ENCODE measurements around the gene SBK3.
"Not testable (repeated sequence)": the region's sequence is repeated elsewhere in the genome, so short reads cannot be mapped to it uniquely, and the experiment has no call there.

The SBK3 gene

DNA sequence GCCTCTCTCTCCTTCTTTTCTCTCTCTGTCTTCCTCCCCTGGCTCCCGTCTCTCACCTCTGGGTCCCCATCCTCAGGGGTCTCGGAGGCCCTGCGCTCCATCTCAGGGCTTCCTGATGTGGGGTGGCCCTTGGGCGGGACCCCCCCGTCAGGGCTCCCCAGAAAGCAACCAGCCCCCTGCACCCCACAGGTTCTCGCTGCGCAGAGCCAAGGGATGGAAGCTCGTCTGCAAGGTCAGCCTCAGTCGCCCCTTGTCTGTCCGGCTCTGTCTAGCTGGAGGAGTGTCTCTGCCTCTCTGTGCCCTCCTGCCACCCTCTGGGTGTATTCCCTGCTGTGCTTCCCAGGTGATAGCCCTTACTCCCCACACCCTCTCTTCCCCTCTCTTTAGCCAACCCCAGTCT lies at the start of gene SBK3:
Gene SBK3 (minus strand): TSS at position 101 of the 400 bp plus-strand sequence. CDS start 0 bp downstream, at position 101.
- DNase-seq, result no peak

DNA sequence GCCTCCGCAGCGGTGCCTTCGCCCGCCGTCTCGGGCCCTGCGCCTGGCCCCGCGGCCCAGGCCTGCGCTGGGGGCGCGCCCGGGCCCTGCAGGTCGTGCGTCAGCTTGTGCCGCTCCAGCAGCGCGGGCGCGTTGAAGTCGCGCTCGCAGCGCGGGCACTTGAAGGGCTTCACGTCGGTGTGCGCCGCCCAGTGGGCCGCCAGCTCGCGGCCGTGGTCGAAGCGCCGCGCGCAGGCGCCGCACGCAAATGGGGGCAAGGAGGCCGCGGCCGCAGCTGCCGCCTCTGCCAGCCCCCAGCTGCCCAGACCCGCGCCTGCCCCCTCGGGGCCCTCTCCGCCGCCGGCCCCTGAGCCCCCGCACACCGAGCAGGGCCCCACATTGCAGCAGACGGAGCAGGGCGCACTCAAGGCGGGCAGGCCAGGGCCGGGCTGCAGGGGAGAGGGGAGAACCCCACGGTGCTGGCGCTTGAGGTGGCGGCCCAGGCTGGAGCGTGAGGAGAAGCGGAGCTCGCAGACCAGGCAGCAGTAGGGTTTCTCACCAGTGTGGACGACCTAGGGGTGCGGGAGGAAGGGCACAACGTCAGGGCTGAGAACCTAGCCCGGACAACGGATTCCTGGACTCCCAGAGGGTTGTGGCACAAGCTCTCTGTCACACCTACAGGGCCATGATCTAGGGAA lies 47.9 kb upstream of the SBK3 start:
- no peak for DNase-seq

DNA sequence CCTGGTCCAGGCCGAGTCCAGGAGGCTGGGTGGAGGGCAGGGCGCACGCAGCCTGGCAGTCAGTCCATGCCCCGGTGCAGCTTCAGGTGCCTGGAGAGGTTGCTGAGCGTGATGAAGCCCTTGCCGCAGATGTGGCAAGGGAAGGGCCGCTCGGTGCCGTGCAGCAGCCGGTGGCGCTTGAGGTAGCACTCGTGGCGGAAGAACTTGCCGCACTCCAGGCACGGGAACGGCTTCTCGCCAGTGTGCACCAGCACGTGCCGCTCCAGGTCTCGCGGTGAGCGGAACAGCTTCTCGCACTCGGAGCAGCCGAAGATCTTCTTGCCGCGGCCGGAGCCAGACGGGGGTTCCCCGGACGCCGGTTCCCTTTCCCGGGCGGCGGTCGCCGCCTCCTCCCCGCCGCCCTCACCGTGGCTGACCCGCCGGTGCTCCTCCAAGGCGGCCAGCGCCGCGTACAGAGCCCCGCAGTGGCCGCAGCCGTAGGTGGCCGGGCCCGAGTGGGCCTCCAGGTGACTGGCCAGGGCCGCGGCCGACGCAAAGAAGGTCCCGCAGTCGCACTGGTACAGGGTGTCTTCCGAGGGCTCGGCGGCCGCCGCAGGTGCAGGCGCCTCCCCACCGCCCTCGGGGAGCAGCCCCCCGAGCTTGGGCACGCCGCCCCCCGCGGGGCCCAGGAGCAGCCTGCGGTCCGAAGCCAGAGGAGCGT lies 47.2 kb upstream of the SBK3 start:
- DNase-seq, result no peak

GRCh38 chr19:55591555-55591954 lies 46.2 kb upstream of the SBK3 start:
- no peak for DNase-seq

DNA sequence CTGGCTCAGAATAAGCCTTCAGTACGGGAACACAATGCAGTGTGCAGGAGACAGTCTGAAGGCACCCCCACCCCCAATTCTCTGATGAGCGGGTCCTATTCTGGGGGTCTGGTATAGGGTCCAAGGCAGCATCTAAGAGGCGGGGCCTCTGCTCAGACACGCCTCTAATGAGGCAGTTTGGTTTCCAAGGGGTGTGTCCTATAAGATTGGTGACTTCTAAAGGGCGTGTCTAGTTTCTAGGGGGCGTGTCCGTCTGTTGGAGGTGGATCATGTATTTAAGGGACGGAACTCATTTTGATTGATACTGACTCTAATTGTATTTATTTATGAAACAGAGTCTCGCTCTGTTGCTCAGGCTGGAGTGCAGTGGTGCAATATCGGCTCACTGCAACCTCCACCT lies 45.3 kb upstream of the SBK3 start:
- peak; percentile 21 for DNase-seq

DNA sequence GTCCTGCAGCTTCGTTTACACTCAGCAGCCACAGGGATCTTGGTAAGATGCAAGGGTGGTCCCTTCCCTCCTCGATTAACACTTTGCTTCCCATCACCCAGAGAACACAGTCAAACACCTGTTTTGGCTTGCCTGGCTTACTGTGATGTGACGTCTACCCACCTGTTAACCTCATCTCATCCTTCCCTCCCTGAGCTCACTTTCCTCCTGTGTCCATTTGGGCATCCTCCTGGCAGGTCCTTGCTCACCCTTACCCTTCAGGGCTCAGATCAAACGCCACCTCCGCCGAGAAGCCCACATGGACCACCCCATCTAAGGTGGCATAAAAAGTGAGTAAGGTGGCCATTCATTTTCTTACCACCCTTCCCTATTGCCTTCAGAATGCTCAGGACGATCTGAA lies 44.8 kb upstream of the SBK3 start:
- no peak for DNase-seq

DNA sequence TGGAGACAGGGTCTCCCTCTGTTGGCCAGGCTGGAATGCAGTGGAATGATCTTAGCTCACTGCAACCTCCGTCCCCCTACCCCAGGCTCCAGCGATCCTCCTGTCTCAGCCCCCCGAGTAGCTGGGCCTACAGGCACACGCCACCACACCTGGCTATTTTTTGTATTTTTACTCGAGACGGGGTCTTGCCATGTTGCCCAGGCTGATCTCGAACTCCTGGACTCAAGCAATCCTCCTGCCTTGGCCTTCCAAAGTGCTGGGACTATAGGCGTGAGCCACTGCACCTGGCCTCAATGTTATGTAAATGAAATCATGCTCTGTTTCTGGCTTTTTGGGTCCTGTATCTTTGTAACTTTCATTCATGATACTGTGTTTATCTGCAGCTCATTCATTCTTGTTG lies 43.4 kb upstream of the SBK3 start:
- no peak for DNase-seq

GRCh38 chr19:55586976-55587668 lies 41.8 kb upstream of the SBK3 start:
- peak; percentile 98 for DNase-seq

DNA sequence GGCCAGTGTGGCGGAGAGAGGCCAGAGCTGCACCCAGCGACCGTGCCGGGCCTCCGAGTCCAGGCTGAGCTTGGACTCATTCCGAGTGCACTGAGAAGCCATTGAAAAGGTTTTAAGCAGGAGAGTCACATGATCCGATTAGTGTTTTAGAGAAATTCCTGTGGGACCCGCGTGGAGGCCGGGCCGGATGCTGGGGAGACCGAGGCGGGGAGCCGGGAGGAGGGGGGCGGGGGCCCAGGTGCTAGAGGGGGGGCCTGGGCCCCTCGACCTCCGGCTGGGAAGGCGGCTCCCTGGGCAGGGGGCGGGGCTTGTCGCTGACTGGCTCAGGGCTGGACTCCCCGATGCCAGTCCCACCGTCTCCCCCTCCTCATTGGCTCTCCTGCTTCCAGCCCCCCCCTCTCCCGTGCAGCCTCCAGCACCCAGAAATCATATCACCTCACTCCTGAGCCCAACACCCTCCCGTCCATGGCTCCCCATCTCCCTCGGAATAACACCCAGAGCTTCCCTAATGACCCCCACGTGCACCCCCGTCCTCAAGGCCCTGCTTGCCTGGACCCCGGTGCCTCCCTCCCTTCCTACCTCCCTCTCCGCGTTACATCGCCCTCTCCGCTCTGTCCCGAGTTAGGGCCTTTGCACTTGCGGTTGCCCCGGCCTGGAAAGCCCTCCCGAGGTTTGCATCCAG lies 40.5 kb upstream of the SBK3 start:
- DNase-seq, result peak; percentile 38

GRCh38 chr19:55584871-55585270 lies 39.5 kb upstream of the SBK3 start:
- no peak for DNase-seq

GRCh38 chr19:55583897-55584296 lies 38.6 kb upstream of the SBK3 start:
- DNase-seq, result not testable (repeated sequence)

DNA sequence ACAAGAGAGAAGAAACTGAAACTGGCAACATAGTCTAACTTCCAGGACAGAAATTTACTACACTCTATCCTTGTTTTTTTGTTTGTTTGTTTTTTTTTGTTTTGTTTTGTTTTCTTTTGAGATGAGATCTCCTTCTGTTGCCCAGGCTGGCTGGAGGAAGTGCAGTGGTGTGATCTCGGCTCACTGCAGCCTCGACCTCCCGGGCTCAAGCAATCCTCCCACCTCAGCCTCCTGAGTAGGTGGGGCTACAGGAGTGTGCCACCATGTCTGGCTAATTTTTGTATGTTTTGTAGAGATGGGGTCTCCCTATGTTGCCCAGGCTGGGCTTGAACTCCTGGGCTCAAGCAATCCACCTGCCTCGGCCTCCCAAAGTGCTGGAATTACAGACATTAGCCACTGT lies 36.9 kb upstream of the SBK3 start:
- not testable (repeated sequence) for DNase-seq

DNA sequence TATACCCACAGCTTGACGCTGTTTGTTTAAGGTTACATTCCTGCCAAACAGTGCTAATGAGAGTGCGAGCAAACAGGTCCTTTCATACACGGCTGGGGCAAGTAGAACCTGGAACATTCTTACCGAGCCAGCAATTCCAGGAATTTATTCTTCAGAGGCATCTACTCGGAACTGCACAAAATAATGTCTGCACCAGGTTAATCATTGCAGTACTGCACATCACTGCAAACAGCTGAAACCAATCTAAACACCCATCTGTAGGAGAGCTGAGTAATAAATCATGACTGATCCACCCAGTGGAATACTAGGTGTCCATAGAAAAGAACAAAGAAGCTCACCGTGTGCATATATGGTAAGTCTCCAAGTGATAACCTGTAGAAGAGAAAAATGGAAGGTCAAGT lies 36.5 kb upstream of the SBK3 start:
- DNase-seq, result no peak

DNA sequence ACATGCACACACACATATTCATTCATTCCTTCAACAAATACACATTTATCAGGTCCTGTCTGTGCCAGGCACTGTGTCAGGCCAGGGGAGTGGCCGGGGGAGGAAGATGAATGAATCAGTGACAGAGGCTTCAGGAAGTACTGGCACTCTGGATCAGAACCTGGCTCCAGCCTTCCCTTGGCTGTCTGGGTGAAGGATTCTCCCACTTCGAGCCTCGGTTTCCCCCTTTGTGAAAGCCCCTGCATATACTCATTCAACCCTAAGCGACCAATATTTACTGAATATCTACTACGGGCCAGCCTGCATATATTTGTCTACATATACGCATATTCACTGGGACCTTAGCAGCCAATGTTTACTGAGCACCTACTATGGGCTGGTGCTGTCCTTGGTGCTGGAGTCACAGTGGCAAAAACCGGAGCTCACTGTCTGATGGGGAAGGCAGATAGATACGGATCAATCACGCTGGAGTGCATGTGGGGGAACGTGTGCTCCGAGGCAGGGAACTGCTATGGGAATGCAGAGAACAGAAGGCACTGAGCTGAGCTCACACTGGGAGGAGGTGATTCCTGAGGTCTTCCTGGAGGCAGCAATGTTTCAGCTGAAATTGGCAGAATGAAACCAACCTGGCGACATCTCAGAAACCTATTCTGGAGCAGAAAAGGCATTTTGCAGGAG lies 35.9 kb upstream of the SBK3 start:
- DNase-seq, result no peak

DNA sequence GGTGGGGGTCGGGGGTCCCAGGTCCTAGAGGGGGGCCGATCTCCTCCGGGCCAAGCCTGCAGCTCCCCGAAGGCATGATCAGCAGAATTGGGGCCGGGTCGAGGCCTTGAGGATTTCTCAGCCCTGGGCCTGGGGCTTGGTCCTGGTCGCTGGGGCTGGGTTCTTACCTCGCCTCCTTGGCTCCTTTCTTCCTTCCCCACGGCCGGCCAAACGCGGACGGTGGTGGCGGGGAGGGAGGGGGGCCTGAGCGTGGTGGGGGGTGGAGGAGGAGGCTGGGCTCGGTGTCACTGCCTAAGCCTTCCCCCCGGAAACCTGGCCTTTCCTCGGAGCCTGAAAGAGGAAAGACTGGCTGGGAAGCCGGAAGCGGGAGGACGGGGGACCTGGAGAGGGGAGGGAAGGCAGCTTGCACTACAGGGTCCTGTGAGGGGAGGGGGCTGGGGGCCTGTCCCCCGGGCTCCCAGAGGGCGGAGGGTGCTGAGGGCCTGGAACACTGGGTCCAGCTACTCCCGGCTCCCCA lies 35.3 kb upstream of the SBK3 start, which contains the start of gene ZNF579:
Gene ZNF579 (minus strand): TSS at position 221 of the 517 bp plus-strand sequence. CDS start 1,209 bp downstream, outside the sequence.
- peak; percentile 91 for DNase-seq

- peak; percentile 30 for DNase-seq
Measured at GRCh38 chr19:55579766-55580621, 34.7 kb upstream of the SBK3 start.

- DNase-seq, result no peak
Measured at GRCh38 chr19:55578761-55579747, 33.7 kb upstream of the SBK3 start.

DNA sequence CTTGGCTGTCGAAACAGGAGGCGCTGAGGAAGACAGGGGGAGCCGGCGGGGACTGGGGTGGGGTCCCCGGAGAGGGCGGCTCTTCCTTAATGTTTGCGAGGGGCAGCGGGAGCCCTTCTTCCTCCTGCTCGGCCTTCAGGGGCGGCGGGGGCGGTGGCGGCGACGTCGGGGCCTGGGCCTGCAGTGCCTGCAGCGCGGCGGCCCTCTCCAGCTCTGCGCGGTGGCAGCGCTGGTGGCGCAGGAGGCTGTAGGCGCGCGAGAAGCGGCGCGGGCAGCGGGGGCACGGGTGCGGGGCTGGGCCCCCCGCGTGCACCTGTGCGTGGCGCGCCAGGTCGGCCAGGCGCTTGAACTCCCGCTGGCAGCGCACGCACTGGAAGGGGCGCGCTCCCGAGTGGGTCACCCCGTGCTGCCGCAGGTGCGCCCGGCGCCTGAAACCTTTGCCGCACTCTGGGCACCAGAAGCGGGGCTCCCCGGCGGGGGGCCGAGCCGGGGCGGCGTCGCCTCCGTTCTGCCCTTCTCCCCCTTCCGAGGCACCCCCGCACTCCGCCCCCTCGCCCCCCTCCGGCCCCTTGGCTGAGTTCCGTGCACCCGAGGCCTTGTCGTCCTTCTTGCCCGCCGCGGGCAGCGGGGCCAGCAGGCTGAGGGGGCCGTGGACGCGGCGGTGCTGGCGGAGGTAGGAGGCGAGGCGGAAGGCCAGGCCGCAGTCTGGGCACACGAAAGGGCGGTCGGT lies 32.9 kb upstream of the SBK3 start:
- no peak for DNase-seq

DNA sequence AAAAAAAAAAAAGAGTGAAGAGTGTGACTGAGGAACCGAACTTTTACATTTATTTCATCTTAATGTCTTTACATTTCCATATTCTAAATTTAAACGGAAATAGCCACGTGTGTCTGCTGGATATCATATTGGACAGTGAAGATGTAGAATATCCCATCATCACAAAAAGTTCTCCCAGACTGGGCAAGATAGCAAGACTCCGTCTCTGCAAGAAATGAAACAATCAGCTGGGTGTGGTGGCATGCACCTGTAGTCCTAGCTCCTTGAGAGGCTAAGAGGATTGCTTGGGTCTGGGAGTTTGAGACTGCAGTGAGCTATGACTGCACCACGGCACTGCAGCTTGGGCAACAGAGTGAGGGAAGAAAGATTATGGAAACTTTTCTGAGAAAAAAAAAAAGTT lies 31.4 kb upstream of the SBK3 start:
- DNase-seq, result no peak
